Sigmoid colon (tissue), 4 donors: ENCODE data around the gene GRB14.

Experiments used
- EP300 ChIP-seq, 4 donors: sonication (generic); formaldehyde crosslinking; IDR thresholded peaks; one replicate each; pipeline ENCODE4 v1.6.1; 2017; ENCODE audit warnings: antibody characterized with exemption in 4 of 4
- POLR2A ChIP-seq, 2 donors: fragments of 450-650 bp; IDR thresholded peaks; one replicate each; pipeline ENCODE4 v1.6.1; 2016; ENCODE audit warnings: antibody characterized with exemption in 2 of 2, mild to moderate bottlenecking in 2 of 2, moderate library complexity in 2 of 2
- POLR2AphosphoS5 ChIP-seq, 4 donors: sonication (generic); formaldehyde crosslinking; IDR thresholded peaks; one replicate each; pipeline ENCODE4 v1.6.1; 2017; ENCODE audit warnings: antibody characterized with exemption in 4 of 4
- TF ChIP-seq, protein P1 (sequence below), 4 experiments: fragments of 450-650 bp in 3 of 4; fragments of 200-600 bp in 1 of 4; IDR thresholded peaks; one replicate each; pipeline ENCODE4 v1.5.1; 2016 to 2019; ENCODE audit warnings: antibody characterized with exemption in 4 of 4, mild to moderate bottlenecking in 3 of 4, moderate library complexity in 2 of 4

DNA sequence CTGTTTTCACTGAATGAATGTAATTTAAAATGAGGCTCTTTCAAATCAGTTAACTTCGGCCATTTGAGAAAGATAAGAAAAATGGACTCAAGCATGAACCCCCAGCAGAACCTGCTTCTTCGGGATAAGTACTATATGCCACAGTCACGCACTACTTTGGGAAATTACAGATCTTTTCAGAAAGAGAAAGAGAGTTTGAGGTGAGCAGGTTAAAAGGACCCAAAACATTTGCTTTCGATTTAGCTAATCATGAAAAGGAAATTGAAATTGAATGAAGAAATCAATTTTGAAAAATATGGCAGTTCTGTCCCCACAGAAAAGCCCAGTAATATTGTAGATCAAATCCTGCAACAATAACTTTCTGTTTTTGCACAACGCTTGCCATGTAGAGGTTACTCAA lies 156.9 kb downstream of the GRB14 start:
- TF ChIP-seq POLR2AphosphoS5 (IDR thresholded peaks at IDR 0.05) (no peak), POLR2A (IDR thresholded peaks at IDR 0.05) (no peak), EP300 (IDR thresholded peaks at IDR 0.05) (no peak)
- TF ChIP-seq, protein P1, sequence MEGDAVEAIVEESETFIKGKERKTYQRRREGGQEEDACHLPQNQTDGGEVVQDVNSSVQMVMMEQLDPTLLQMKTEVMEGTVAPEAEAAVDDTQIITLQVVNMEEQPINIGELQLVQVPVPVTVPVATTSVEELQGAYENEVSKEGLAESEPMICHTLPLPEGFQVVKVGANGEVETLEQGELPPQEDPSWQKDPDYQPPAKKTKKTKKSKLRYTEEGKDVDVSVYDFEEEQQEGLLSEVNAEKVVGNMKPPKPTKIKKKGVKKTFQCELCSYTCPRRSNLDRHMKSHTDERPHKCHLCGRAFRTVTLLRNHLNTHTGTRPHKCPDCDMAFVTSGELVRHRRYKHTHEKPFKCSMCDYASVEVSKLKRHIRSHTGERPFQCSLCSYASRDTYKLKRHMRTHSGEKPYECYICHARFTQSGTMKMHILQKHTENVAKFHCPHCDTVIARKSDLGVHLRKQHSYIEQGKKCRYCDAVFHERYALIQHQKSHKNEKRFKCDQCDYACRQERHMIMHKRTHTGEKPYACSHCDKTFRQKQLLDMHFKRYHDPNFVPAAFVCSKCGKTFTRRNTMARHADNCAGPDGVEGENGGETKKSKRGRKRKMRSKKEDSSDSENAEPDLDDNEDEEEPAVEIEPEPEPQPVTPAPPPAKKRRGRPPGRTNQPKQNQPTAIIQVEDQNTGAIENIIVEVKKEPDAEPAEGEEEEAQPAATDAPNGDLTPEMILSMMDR (IDR thresholded peaks at IDR 0.05) = no peak
